IPS DF 4.7 (cell line): ENCODE measurements around the gene ZNF577.

Experiments used
- DNase-seq: peaks from one replicate; pipeline ENCODE4 v3.0.0-alpha.2; 2013; ENCODE audit warnings: low spot score; ENCODE audit errors: extremely low read depth

The ZNF577 gene

GRCh38 chr19:51873097-51873496, 14.7 kb downstream of the ZNF577 start:
- no peak for DNase-seq

- DNase-seq = no peak
Observed at GRCh38 chr19:51861870-51862622, 25.7 kb downstream of the ZNF577 start.

GRCh38 chr19:51837145-51837544, 50.6 kb downstream of the ZNF577 start:
- DNase-seq = no peak

GRCh38 chr19:51830274-51830673, 57.5 kb downstream of the ZNF577 start:
- DNase-seq = no peak

- DNase-seq = no peak
Observed at GRCh38 chr19:51824281-51825005, 63.3 kb downstream of the ZNF577 start.

GRCh38 chr19:51822946-51823345, 64.8 kb downstream of the ZNF577 start:
- no peak for DNase-seq

- no peak for DNase-seq
Observed at GRCh38 chr19:51822325-51822724, 65.4 kb downstream of the ZNF577 start.

GRCh38 chr19:51821921-51822320, 65.8 kb downstream of the ZNF577 start:
- DNase-seq = no peak

- DNase-seq = no peak
Observed at GRCh38 chr19:51821456-51821855, 66.3 kb downstream of the ZNF577 start.
